ENCODE data around the gene PRDM16. TPM values are rescaled to one million over a fixed set of nuclear protein-coding genes. Genes with fewer than 3 reads are reported as not detected.

Gene PRDM16
- total RNA-seq, 1 experiment from 2014 or later: 0.04 TPM

DNA sequence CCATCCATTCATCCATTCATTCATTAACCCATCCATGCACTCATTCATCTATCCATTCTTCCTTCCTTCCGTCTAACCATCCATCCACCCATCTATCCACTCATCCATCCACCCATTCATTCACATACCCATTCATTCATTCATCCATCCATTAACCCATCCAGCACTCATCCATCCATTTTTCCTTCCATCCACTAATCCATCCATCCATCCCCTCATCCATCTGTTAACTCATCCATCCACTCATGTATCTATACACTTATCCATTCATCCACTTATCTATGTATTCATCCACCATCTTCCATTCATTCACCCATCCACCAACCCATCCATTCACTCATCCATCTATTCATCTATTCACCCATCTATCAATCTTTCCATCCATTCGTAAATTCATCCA, 107.8 kb downstream of the PRDM16 start:
- ChIA-PET POLR2A (ENCODE audit: unreplicated experiment) (no interaction called here), CTCF (no interaction called here)
- H3K4me2 ChIP-seq (ENCODE audit: low read length): no peak overlapping the region
- H3K36me3 ChIP-seq (ENCODE audit: low read depth, low read length): no peaks in the 10 kb centered on the region
- no peak overlapping the region for H3K27ac ChIP-seq (ENCODE audit: low read length)
- peaks cover 59% of the 10 kb centered on the region for H3K27me3 ChIP-seq (ENCODE audit: low read length)
- no peaks in the 10 kb centered on the region for H3K4me1 ChIP-seq (ENCODE audit: insufficient read depth, low read length)
- peaks cover 12% of the 10 kb centered on the region; the same call in 1 of the 2 replicates for H3K9me3 ChIP-seq (ENCODE audit: low read length)
- no peaks in the 10 kb centered on the region for H4K20me1 ChIP-seq (ENCODE audit: low read length)
- BruUV-seq (replicated peaks): no TSS peak
- peaks cover 11% of the 10 kb centered on the region for H3F3A ChIP-seq (ENCODE audit: low read length, unreplicated experiment)
- no peaks in the 10 kb centered on the region for H3K79me2 ChIP-seq (ENCODE audit: low read length)
- no peaks in the 10 kb centered on the region for H3K9me2 ChIP-seq (replicated peaks; ENCODE audit: low read length)
- no peak overlapping the region for H3K4me3 ChIP-seq (ENCODE audit: low read length)
- intact Hi-C loops (cut with micrococcal nuclease): no loop called here
- no peak for DNase-seq
- ATAC-seq: no peak
- H2AFZ ChIP-seq (ENCODE audit: low read length): no peak overlapping the region
- TF ChIP-seq, protein P1, sequence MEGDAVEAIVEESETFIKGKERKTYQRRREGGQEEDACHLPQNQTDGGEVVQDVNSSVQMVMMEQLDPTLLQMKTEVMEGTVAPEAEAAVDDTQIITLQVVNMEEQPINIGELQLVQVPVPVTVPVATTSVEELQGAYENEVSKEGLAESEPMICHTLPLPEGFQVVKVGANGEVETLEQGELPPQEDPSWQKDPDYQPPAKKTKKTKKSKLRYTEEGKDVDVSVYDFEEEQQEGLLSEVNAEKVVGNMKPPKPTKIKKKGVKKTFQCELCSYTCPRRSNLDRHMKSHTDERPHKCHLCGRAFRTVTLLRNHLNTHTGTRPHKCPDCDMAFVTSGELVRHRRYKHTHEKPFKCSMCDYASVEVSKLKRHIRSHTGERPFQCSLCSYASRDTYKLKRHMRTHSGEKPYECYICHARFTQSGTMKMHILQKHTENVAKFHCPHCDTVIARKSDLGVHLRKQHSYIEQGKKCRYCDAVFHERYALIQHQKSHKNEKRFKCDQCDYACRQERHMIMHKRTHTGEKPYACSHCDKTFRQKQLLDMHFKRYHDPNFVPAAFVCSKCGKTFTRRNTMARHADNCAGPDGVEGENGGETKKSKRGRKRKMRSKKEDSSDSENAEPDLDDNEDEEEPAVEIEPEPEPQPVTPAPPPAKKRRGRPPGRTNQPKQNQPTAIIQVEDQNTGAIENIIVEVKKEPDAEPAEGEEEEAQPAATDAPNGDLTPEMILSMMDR (conservative IDR thresholded peaks at IDR 0.05; ENCODE audit: low read depth, low read length): no peak
- TF ChIP-seq EZH2 (IDR thresholded peaks at IDR 0.05; ENCODE audit: low read length, unreplicated experiment): no peak
- no peak for TF ChIP-seq EZH2phosphoT487 (IDR thresholded peaks at IDR 0.05; ENCODE audit: borderline replicate concordance, low read length)
- H3K9ac ChIP-seq (ENCODE audit: low read length): no peak overlapping the region

DNA sequence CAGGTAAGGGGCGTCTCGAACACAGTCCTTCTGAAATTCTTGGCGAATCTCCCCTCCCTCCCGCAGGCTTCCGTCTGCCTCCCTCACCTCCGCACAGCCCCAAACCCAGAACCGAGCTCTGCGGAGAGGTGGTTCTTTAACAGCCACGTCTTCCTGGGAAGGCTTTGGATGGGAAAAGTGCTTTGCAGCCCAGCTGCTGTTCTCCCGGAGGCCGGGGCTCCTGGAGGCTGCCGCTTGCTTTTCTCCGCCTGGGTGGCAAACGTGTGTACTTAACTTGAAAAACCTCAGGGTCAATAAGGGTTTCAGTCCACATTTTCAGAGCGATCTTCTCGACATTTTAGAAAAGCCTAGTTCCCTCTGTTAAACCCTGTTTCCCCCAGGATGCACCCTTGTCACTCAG, 109.3 kb downstream of the PRDM16 start:
- intact Hi-C loops (cut with micrococcal nuclease): no loop called here
- Histone ChIP-seq H3K36me3 (ENCODE audit: low read depth, low read length) (no peaks in the 10 kb centered on the region), H3K9me3 (ENCODE audit: low read length) (peaks cover 14% of the 10 kb centered on the region; the same call in 1 of the 2 replicates), H3K4me2 (ENCODE audit: low read length) (no peak overlapping the region), H3K9me2 (replicated peaks; ENCODE audit: low read length) (no peaks in the 10 kb centered on the region), H3K79me2 (ENCODE audit: low read length) (no peaks in the 10 kb centered on the region), H3K27ac (ENCODE audit: low read length) (no peak overlapping the region), H4K20me1 (ENCODE audit: low read length) (no peaks in the 10 kb centered on the region), H3K4me1 (ENCODE audit: insufficient read depth, low read length) (no peaks in the 10 kb centered on the region), H3K27me3 (ENCODE audit: low read length) (peaks cover 45% of the 10 kb centered on the region), H3F3A (ENCODE audit: low read length, unreplicated experiment) (peaks cover 12% of the 10 kb centered on the region), H3K4me3 (ENCODE audit: low read length) (no peak overlapping the region), H3K9ac (ENCODE audit: low read length) (no peak overlapping the region), H2AFZ (ENCODE audit: low read length) (no peak overlapping the region)
- DNase-seq (no peak), ATAC-seq (no peak)
- TF ChIP-seq, protein P1 (conservative IDR thresholded peaks at IDR 0.05; ENCODE audit: low read depth, low read length): no peak
- TF ChIP-seq EZH2 (IDR thresholded peaks at IDR 0.05; ENCODE audit: low read length, unreplicated experiment): no peak
- ChIA-PET POLR2A (ENCODE audit: unreplicated experiment) (no interaction called here), CTCF (no interaction called here)
- no TSS peak for BruUV-seq (replicated peaks)

DNA sequence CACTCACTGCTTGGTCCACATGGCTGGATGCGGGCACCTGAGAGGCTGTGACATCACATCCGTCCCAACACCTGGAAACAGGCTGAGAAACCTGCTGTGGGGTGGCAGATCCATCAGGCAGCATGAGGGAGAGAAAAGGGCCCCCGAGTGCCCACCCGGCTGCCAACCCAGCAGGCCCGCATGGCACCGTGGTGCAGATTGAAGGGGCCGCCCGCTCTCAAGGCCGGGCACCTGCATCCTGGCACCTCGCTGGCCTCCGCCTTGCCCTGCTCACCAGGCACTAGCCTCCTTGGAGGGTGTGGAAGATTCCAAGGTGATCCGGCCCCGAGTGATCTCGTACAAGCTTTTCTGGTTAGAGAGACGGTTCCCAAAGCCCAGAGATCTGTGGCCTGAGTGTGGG, 110.5 kb downstream of the PRDM16 start:
- Histone ChIP-seq H3K4me2 (ENCODE audit: low read length) (no peak overlapping the region), H2AFZ (ENCODE audit: low read length) (no peak overlapping the region), H3K9me2 (replicated peaks; ENCODE audit: low read length) (no peaks in the 10 kb centered on the region), H3K36me3 (ENCODE audit: low read depth, low read length) (no peaks in the 10 kb centered on the region), H3K27me3 (ENCODE audit: low read length) (peaks cover 33% of the 10 kb centered on the region), H3K4me3 (ENCODE audit: low read length) (no peak overlapping the region), H3K79me2 (ENCODE audit: low read length) (no peaks in the 10 kb centered on the region), H3F3A (ENCODE audit: low read length, unreplicated experiment) (peaks cover 12% of the 10 kb centered on the region), H3K4me1 (ENCODE audit: insufficient read depth, low read length) (no peaks in the 10 kb centered on the region), H3K9me3 (ENCODE audit: low read length) (peaks cover 14% of the 10 kb centered on the region; the same call in 1 of the 2 replicates), H3K27ac (ENCODE audit: low read length) (no peak overlapping the region), H3K9ac (ENCODE audit: low read length) (no peak overlapping the region), H4K20me1 (ENCODE audit: low read length) (no peaks in the 10 kb centered on the region)
- POLR2A ChIA-PET (ENCODE audit: unreplicated experiment): no interaction called here
- DNase-seq (no peak), ATAC-seq (no peak)
- no TSS peak for BruUV-seq (replicated peaks)
- CTCF ChIA-PET: no interaction called here
- intact Hi-C loops (cut with micrococcal nuclease): no loop called here
- TF ChIP-seq, protein P1 (conservative IDR thresholded peaks at IDR 0.05; ENCODE audit: low read depth, low read length): no peak
- TF ChIP-seq EZH2phosphoT487 (IDR thresholded peaks at IDR 0.05; ENCODE audit: borderline replicate concordance, low read length): no peak
- TF ChIP-seq EZH2 (IDR thresholded peaks at IDR 0.05; ENCODE audit: low read length, unreplicated experiment): no peak
